Measurements from ENCODE around the gene AMPH.

GRCh38 chr7:38476764-38477163 is 154.4 kb downstream of the AMPH start:
- TF ChIP-seq, protein P1, sequence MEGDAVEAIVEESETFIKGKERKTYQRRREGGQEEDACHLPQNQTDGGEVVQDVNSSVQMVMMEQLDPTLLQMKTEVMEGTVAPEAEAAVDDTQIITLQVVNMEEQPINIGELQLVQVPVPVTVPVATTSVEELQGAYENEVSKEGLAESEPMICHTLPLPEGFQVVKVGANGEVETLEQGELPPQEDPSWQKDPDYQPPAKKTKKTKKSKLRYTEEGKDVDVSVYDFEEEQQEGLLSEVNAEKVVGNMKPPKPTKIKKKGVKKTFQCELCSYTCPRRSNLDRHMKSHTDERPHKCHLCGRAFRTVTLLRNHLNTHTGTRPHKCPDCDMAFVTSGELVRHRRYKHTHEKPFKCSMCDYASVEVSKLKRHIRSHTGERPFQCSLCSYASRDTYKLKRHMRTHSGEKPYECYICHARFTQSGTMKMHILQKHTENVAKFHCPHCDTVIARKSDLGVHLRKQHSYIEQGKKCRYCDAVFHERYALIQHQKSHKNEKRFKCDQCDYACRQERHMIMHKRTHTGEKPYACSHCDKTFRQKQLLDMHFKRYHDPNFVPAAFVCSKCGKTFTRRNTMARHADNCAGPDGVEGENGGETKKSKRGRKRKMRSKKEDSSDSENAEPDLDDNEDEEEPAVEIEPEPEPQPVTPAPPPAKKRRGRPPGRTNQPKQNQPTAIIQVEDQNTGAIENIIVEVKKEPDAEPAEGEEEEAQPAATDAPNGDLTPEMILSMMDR (IDR thresholded peaks at IDR 0.05) = no peak
- TF ChIP-seq POLR2A (IDR thresholded peaks at IDR 0.05) = no peak

All from uterus (tissue), 2 donors.